ENCODE measurements around the gene ST7.

- TF ChIP-seq CTCF (IDR thresholded peaks at IDR 0.05) = no peak
- no peak for TF ChIP-seq EZH2 (IDR thresholded peaks at IDR 0.05; ENCODE audit: borderline replicate concordance, insufficient read depth, low read depth, low read length, poor library complexity, severe bottlenecking)
Observed at GRCh38 chr7:117088623-117089194, 135.4 kb downstream of the ST7 start.
